HepG2 (cell line): ENCODE results near the gene GABRR2. TPM values are rescaled to one million over a fixed set of nuclear protein-coding genes. Genes with fewer than 3 reads are reported as not detected.

Source experiments
- ARID2 ChIP-seq: sonication (generic); formaldehyde crosslinking; IDR thresholded peaks from 2 replicates; pipeline ENCODE4 v1.8.1; 2022; ENCODE audit warnings: mild to moderate bottlenecking, missing genetic modification reagents, borderline replicate concordance
- ATF1 ChIP-seq: IDR thresholded peaks from 2 replicates; pipeline ENCODE4 v1.6.1; 2016; ENCODE audit warnings: mild to moderate bottlenecking, control low read depth
- CREM ChIP-seq, 2 experiments: sonication (generic) in 1 of 2; formaldehyde crosslinking in 1 of 2; IDR thresholded peaks; 2 replicates each; pipeline versions ENCODE4 v1.4.0 to v1.6.1; 2016 to 2020; ENCODE audit warnings: antibody characterized with exemption in 1 of 2, mild to moderate bottlenecking in 1 of 2, missing genetic modification reagents in 1 of 2
- JUN ChIP-seq: sonication (generic); formaldehyde crosslinking; IDR thresholded peaks from 2 replicates; pipeline ENCODE4 v1.4.0; 2020; ENCODE audit warnings: mild to moderate bottlenecking, missing genetic modification reagents
- SIX1 ChIP-seq: sonication (generic); formaldehyde crosslinking; IDR thresholded peaks from 2 replicates; pipeline ENCODE4 v1.4.0; 2020; ENCODE audit warnings: missing genetic modification reagents, borderline replicate concordance
- SKI ChIP-seq: fragments of 450-650 bp; IDR thresholded peaks from one replicate; pipeline ENCODE4 v1.6.1; 2018; ENCODE audit warnings: mild to moderate bottlenecking; ENCODE audit not compliant: partially characterized antibody
- THAP11 ChIP-seq: IDR thresholded peaks from 2 replicates; pipeline ENCODE4 v1.6.1; 2016; ENCODE audit warnings: missing biosample characterization, missing genetic modification reagents
- TOPORS ChIP-seq: sonication (generic); formaldehyde crosslinking; IDR thresholded peaks from 2 replicates; pipeline ENCODE4 v1.8.0; 2023; ENCODE audit warnings: mild to moderate bottlenecking, missing genetic modification reagents
- ZBTB1 ChIP-seq: sonication (generic); formaldehyde crosslinking; IDR thresholded peaks from 2 replicates; pipeline ENCODE4 v1.4.0; 2020; ENCODE audit warnings: missing genetic modification reagents, borderline replicate concordance
- ZMYM2 ChIP-seq: sonication (generic); formaldehyde crosslinking; IDR thresholded peaks from 2 replicates; pipeline ENCODE4 v1.8.0; 2022; ENCODE audit warnings: mild to moderate bottlenecking, missing genetic modification reagents
- ZNF484 ChIP-seq: sonication (generic); formaldehyde crosslinking; IDR thresholded peaks from 2 replicates; pipeline ENCODE4 v1.5.1; 2020; ENCODE audit warnings: mild to moderate bottlenecking, low read depth, missing genetic modification reagents, borderline replicate concordance
- ZZZ3 ChIP-seq: sonication (generic); formaldehyde crosslinking; IDR thresholded peaks from 2 replicates; pipeline ENCODE4 v1.4.0; 2020; ENCODE audit warnings: missing genetic modification reagents, mild to moderate bottlenecking, borderline replicate concordance
- polyA plus RNA-seq, 8 experiments: library from polyadenylated mRNA; depleted of rRNA in 3 of 8; stranded (reverse) in 7 of 8; unstranded in 1 of 8; fragments of >200 nt; fragmentation: Illumina TruSeq in 4 of 8; extraction: Trizol in 4 of 8; gene quantifications; 2 replicates each; pipeline versions ENCODE4 v1.2.1 to v1.2.3, GENCODE V29; 2011 to 2016; ENCODE audit warnings: low read depth in 4 of 8, missing spikeins in 1 of 8, mixed read lengths in 1 of 8; ENCODE audit not compliant: insufficient read depth in 1 of 8
- total RNA-seq, 5 experiments: library from RNA; depleted of rRNA; stranded (reverse); fragments of >200 nt; fragmentation: Illumina TruSeq; extraction: Trizol; gene quantifications; 2 replicates each; pipeline ENCODE4 v1.2.3, GENCODE V29; 2016; ENCODE audit warnings: low read depth in 1 of 5
- TF ChIP-seq, protein P1 (sequence below): sonication (generic); formaldehyde crosslinking; IDR thresholded peaks from 2 replicates; pipeline ENCODE4 v1.5.1; 2020; ENCODE audit warnings: mild to moderate bottlenecking, missing genetic modification reagents, moderate library complexity
- TF ChIP-seq, protein P2 (sequence below): sonication (generic); formaldehyde crosslinking; IDR thresholded peaks from 2 replicates; pipeline ENCODE4 v1.4.0; 2020; ENCODE audit warnings: missing genetic modification reagents, borderline replicate concordance
- TF ChIP-seq, protein P3 (sequence below): sonication (generic); formaldehyde crosslinking; IDR thresholded peaks from 2 replicates; pipeline ENCODE4 v1.5.0; 2020; ENCODE audit warnings: mild to moderate bottlenecking, low read depth, missing genetic modification reagents, borderline replicate concordance
- TF ChIP-seq, protein P4 (sequence below): sonication (generic); formaldehyde crosslinking; IDR thresholded peaks from 2 replicates; pipeline ENCODE4 v1.5.0; 2020; ENCODE audit warnings: missing genetic modification reagents, mild to moderate bottlenecking, borderline replicate concordance
- TF ChIP-seq, protein P5 (sequence below): fragments of 450-650 bp; IDR thresholded peaks from 2 replicates; pipeline ENCODE4 v1.6.1; 2016
- TF ChIP-seq, protein P6 (sequence below): sonication (generic); formaldehyde crosslinking; IDR thresholded peaks from 2 replicates; pipeline ENCODE4 v1.4.0; 2020; ENCODE audit warnings: mild to moderate bottlenecking, missing genetic modification reagents
- TF ChIP-seq, protein P7 (sequence below): conservative IDR thresholded peaks from 2 replicates; pipeline ENCODE4 v1.6.1; 2018; ENCODE audit warnings: missing genetic modification reagents

GABRR2 gene
- total and polyA plus RNA-seq, 2 of the 13 experiments (the other 11 are each of a cell fraction or from before 2014, with no cell fraction given) = 0.13 TPM; not detected in 1

DNA sequence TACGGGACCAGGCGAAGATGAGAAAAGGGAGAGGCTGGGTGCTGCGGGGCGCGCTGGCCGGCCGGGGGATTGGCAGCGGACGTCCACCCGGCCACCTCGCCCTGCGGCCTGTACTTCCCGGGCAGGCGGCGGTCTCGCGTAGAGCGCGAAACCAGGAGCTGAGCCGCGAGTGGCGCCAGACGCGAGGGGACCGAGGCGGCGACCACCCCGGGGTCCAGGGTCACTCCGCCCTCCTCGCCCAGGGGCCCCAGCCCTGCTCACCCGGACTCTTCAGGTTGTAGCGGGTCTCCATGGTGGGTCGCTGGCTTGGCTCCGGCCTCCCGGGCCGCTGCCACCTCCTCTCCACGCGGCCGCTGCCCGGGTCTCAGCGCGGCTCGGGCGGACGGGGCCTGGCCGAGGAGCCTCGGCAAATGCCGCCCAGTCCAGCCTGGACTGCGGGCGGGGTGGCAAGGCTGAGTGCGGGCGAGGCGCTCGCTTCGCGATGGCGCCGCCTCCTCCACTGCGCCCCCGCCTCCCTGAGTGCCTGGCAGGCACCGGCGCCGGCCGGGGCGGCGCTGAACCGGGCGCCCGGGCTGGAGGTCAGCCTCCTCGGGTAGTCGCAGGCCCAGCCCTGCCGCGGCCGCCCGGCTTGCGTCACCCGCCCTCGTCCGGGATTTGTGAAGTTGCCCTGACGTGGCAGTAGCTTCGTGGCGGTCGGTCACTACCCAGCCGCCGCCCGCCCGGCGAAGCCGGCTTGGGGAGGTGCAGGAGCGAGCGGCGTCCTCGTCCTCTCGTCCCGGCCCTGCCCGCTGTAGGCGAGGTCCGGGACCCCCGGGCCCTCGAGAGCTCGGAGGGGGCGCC is 37.4 kb upstream of the GABRR2 start, which contains the start of gene UBE2J1 (continued):
- no peak for TF ChIP-seq JUN
- peak; percentile 63 for TF ChIP-seq TOPORS (CRISPR knock-in tag)
- TF ChIP-seq ARID2 (CRISPR knock-in tag) = peak; percentile 72; the same call in 1 of the 2 replicates
- peak; percentile 25; the same call in 1 of the 2 replicates for TF ChIP-seq THAP11 (CRISPR knock-in tag)
- TF ChIP-seq, protein P1, sequence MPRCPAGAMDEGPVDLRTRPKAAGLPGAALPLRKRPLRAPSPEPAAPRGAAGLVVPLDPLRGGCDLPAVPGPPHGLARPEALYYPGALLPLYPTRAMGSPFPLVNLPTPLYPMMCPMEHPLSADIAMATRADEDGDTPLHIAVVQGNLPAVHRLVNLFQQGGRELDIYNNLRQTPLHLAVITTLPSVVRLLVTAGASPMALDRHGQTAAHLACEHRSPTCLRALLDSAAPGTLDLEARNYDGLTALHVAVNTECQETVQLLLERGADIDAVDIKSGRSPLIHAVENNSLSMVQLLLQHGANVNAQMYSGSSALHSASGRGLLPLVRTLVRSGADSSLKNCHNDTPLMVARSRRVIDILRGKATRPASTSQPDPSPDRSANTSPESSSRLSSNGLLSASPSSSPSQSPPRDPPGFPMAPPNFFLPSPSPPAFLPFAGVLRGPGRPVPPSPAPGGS = peak; percentile 86; the same call in 1 of the 2 replicates
- no peak for TF ChIP-seq ZNF484 (CRISPR knock-in tag)
- no peak for TF ChIP-seq ATF1 (CRISPR knock-in tag)
- TF ChIP-seq ZZZ3 (CRISPR knock-in tag) = peak; percentile 20; the same call in 1 of the 2 replicates
- TF ChIP-seq SIX1 (CRISPR knock-in tag) = no peak
- TF ChIP-seq, protein P2, sequence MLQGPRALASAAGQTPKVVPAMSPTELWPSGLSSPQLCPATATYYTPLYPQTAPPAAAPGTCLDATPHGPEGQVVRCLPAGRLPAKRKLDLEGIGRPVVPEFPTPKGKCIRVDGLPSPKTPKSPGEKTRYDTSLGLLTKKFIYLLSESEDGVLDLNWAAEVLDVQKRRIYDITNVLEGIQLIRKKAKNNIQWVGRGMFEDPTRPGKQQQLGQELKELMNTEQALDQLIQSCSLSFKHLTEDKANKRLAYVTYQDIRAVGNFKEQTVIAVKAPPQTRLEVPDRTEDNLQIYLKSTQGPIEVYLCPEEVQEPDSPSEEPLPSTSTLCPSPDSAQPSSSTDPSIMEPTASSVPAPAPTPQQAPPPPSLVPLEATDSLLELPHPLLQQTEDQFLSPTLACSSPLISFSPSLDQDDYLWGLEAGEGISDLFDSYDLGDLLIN (CRISPR knock-in tag) = peak; percentile 32; the same call in 1 of the 2 replicates
- TF ChIP-seq, protein P3, sequence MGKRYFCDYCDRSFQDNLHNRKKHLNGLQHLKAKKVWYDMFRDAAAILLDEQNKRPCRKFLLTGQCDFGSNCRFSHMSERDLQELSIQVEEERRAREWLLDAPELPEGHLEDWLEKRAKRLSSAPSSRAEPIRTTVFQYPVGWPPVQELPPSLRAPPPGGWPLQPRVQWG (CRISPR knock-in tag) = no peak
- TF ChIP-seq, protein P4, sequence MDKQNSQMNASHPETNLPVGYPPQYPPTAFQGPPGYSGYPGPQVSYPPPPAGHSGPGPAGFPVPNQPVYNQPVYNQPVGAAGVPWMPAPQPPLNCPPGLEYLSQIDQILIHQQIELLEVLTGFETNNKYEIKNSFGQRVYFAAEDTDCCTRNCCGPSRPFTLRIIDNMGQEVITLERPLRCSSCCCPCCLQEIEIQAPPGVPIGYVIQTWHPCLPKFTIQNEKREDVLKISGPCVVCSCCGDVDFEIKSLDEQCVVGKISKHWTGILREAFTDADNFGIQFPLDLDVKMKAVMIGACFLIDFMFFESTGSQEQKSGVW (CRISPR knock-in tag) = no peak
- TF ChIP-seq, protein P5, sequence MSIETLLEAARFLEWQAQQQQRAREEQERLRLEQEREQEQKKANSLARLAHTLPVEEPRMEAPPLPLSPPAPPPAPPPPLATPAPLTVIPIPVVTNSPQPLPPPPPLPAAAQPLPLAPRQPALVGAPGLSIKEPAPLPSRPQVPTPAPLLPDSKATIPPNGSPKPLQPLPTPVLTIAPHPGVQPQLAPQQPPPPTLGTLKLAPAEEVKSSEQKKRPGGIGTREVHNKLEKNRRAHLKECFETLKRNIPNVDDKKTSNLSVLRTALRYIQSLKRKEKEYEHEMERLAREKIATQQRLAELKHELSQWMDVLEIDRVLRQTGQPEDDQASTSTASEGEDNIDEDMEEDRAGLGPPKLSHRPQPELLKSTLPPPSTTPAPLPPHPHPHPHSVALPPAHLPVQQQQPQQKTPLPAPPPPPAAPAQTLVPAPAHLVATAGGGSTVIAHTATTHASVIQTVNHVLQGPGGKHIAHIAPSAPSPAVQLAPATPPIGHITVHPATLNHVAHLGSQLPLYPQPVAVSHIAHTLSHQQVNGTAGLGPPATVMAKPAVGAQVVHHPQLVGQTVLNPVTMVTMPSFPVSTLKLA = no peak
- TF ChIP-seq ZBTB1 = peak; percentile 71; the same call in 1 of the 2 replicates
- no peak for TF ChIP-seq ZMYM2 (CRISPR knock-in tag)
- TF ChIP-seq CREM (IDR thresholded peaks at IDR 0.05) = no peak
- no peak for TF ChIP-seq CREM (CRISPR knock-in tag; IDR thresholded peaks at IDR 0.05)
- TF ChIP-seq SKI = peak; percentile 45
- TF ChIP-seq, protein P6, sequence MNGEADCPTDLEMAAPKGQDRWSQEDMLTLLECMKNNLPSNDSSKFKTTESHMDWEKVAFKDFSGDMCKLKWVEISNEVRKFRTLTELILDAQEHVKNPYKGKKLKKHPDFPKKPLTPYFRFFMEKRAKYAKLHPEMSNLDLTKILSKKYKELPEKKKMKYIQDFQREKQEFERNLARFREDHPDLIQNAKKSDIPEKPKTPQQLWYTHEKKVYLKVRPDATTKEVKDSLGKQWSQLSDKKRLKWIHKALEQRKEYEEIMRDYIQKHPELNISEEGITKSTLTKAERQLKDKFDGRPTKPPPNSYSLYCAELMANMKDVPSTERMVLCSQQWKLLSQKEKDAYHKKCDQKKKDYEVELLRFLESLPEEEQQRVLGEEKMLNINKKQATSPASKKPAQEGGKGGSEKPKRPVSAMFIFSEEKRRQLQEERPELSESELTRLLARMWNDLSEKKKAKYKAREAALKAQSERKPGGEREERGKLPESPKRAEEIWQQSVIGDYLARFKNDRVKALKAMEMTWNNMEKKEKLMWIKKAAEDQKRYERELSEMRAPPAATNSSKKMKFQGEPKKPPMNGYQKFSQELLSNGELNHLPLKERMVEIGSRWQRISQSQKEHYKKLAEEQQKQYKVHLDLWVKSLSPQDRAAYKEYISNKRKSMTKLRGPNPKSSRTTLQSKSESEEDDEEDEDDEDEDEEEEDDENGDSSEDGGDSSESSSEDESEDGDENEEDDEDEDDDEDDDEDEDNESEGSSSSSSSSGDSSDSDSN (CRISPR knock-in tag) = peak; percentile 100
- TF ChIP-seq, protein P7, sequence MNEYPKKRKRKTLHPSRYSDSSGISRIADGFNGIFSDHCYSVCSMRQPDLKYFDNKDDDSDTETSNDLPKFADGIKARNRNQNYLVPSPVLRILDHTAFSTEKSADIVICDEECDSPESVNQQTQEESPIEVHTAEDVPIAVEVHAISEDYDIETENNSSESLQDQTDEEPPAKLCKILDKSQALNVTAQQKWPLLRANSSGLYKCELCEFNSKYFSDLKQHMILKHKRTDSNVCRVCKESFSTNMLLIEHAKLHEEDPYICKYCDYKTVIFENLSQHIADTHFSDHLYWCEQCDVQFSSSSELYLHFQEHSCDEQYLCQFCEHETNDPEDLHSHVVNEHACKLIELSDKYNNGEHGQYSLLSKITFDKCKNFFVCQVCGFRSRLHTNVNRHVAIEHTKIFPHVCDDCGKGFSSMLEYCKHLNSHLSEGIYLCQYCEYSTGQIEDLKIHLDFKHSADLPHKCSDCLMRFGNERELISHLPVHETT (CRISPR knock-in tag) = no peak; the same call in 1 of the 2 replicates
